ENCODE results near the gene OR10A7.
"Not testable (repeated sequence)": the region's sequence is repeated elsewhere in the genome, so short reads cannot be mapped to it uniquely, and the experiment has no call there.

The OR10A7 gene, protein sequence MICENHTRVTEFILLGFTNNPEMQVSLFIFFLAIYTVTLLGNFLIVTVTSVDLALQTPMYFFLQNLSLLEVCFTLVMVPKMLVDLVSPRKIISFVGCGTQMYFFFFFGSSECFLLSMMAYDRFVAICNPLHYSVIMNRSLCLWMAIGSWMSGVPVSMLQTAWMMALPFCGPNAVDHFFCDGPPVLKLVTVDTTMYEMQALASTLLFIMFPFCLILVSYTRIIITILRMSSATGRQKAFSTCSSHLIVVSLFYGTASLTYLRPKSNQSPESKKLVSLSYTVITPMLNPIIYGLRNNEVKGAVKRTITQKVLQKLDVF
- total RNA-seq: 0 reads per million in 2 experiments

- DNase-seq (ENCODE audit: low read depth): no peak
These were observed at the start of gene OR10A7 for GRCh38 chr12:55220725-55221124. Gene OR10A7 (plus strand): TSS chr12:55221025. CDS start chr12:55221025, 0 bp downstream.

DNA sequence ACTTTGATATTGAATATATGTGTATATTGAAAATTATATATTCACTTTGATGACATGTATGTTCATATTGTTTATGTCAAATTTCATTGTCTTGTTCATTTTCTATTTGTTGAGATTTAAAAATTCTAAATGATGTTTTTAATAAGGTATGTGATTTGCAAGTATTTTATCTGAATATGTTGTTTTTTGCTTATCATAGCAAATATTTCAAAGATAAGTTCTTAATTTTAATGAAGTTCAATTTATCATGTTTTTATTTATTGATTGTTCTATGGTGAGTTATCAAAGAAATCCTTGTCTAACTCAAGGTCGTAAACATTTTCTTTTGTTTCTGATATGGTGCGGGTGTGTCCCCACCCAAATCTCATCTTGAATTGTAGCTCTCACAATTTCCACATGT lies 49.4 kb upstream of the OR10A7 start:
- DNase-seq (ENCODE audit: low read depth): no peak

GRCh38 chr12:55171846-55172245 lies 49.0 kb upstream of the OR10A7 start:
- not testable (repeated sequence) for DNase-seq (ENCODE audit: low read depth)

- DNase-seq (ENCODE audit: low read depth): no peak
These were observed 48.1 kb upstream of the OR10A7 start for GRCh38 chr12:55172686-55173085.

DNA sequence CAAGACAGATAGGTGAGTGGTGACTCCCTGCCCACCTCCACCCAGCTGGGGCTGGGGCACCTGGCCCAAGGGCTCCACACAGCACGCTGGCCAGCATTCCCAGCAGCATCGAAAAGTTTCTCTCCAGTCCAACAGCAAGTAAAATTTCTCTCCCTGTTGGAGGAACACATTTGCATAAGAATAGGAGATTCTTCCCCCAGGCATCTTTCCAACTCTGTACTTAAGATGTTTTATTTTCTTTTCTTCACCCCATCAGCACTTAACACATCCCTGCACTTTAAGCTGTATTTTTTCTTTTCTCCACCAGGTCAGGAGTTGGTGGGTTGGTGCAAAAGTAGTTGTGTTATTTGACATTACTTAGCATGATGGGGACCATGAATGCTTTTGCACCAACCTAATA lies 47.4 kb upstream of the OR10A7 start:
- DNase-seq (ENCODE audit: low read depth): no peak

- DNase-seq (ENCODE audit: low read depth): no peak
These were observed 32.3 kb upstream of the OR10A7 start for GRCh38 chr12:55188573-55188972.

- peak; percentile 10 for DNase-seq (ENCODE audit: low read depth)
These were observed 31.8 kb upstream of the OR10A7 start for GRCh38 chr12:55188974-55189556.

DNA sequence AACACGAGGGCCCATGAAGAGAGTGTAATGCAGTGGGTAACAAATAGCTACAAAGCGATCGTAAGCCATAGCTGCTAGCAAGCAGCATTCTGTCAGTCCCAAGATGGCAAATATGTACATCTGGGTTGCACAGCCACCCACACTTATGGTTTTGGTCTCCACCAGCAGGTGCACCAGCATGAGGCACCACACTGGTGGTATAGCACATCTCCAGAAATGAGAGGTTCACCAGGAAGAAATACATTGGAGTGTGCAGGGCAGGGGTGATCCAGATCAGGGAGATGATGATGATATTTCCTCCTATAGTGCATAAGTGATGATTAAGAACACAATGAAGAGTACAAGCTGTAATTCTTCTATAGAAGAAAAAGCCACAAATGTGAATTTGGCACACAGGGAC lies 26.4 kb upstream of the OR10A7 start:
- DNase-seq (ENCODE audit: low read depth): no peak

DNA sequence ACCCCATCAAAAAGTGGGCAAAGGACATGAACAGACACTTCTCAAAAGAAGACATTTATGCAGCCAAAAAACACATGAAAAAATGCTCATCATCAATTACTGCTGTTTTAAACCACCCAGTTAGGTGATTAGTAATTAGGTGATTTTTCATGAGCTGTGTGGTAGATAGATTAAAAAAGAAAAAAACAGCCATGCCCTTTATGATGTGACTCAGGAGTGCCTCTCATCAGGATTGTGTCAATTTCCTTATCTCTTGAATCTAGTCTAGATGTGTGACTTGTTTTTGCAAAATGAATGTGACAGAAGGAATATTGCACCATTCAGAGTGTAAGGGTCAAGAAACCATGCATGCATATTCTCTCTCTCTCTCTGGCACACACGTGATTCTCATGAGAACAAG lies 5.7 kb downstream of the OR10A7 start:
- DNase-seq (ENCODE audit: low read depth): no peak

- no peak for DNase-seq (ENCODE audit: low read depth)
These were observed 6.8 kb downstream of the OR10A7 start for GRCh38 chr12:55227643-55228042.

DNA sequence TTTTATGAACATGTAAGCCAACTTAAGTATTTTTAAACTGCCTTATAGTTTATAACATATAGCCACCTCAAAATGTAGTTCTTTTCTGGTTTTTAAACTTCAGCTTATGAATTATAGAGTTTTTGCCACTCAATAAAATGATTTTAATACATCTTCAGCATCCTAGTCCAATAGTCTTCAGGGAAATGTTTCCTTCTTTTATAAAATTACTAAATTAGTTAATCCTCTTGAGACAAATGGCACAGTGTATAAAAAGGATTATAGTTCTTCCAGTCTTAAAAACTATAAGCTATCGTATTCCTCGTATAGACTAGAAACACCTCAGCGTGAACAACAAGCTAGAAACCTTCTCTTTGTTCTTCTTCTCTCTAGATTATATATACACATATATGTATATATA lies 23.5 kb downstream of the OR10A7 start, which contains the start of gene OR6C74:
Gene OR6C74, plus strand, starts transcription at position 301 of the 400 bp plus-strand sequence. CDS start 2,679 bp downstream, outside the sequence.
- DNase-seq (ENCODE audit: low read depth): no peak

- no peak for DNase-seq (ENCODE audit: low read depth)
These were observed 25.3 kb downstream of the OR10A7 start for GRCh38 chr12:55246159-55246558.

- no peak for DNase-seq (ENCODE audit: low read depth)
These were observed 30.1 kb downstream of the OR10A7 start for GRCh38 chr12:55250944-55251343.

DNA sequence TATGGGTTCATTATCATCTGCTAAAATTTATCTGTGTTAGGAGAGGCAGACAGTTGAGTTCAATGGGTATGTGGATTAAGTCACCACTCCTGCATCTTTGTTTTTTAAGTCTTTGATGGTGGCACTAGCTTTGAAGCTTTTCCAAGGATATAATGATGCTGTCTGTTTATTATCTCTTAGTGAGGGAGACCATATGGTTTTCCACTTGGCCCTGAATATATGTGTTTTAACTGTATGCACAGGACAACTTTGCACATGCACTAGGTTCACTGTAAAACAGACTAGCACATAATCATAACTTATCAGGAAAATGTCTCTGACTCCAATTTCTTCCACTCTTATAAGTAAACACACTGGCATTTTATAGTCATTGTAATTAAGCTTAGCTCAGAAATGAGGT lies 32.5 kb downstream of the OR10A7 start:
- no peak for DNase-seq (ENCODE audit: low read depth)

GRCh38 chr12:55256831-55257230 lies 36.0 kb downstream of the OR10A7 start:
- no peak for DNase-seq (ENCODE audit: low read depth)

GRCh38 chr12:55258303-55258702 lies 37.5 kb downstream of the OR10A7 start:
- DNase-seq (ENCODE audit: low read depth): no peak
